Left colon (tissue), 2 donors: ENCODE results near the gene NPB. TPM values are rescaled to one million over a fixed set of nuclear protein-coding genes. Genes with fewer than 3 reads are reported as not detected.
A peak's percentile ranks its signal among the peaks of the same experiment; 100 is the strongest.

Experiments used
- ATAC-seq: fragments of 200-7000 bp; cut with Tn5 transposase; one replicate; pipeline ENCODE4 v1.9.1; 2020; ENCODE audit warnings: mild to moderate bottlenecking, moderate library complexity
- DNase-seq, 2 donors: peaks; one replicate each; pipeline ENCODE4 v3.0.0-alpha.2; 2020
- intact Hi-C, 2 donors: fragments of 100-400 bp; cut with DNase I in 1 of 2; cut with micrococcal nuclease in 1 of 2; formaldehyde crosslinking; loops; one replicate each; pipeline versions ENCODE4 v1.11.2 to v1.14.0; 2022; cut with DNase I, micrococcal nuclease
- total RNA-seq, 2 donors: library from RNA; stranded (reverse); fragmentation: NEBNext Ultra II Directional; extraction: Animal tissue kit (Norgen Biotek cat#: 25700); gene quantifications; one replicate each; pipeline ENCODE4 v1.2.1, GENCODE V29; 2021
- donor health status: DM: no; HTN: no; CAD: no.
- donor health status: DM: yes; HTN: yes; CAD: no.

The NPB gene
- total RNA-seq, 2 donors from 2014 or later: 0.11 TPM; not detected in 1

GRCh38 chr17:81921996-81922565 is 20.0 kb downstream of the NPB start:
- ATAC-seq (no peak), DNase-seq (no peak)
- intact Hi-C loops: no loop called here

- ATAC-seq: no peak
These were observed 20.7 kb downstream of the NPB start for GRCh38 chr17:81922566-81923301.

GRCh38 chr17:81923302-81924260 is 21.5 kb downstream of the NPB start:
- intact Hi-C loops: no loop called here
- ATAC-seq (peak; percentile 46), DNase-seq (peak; percentile 84 to 87)

More at GRCh38 chr17:81922566-81923301, 20.7 kb downstream of the NPB start:
- intact Hi-C loops: no loop called here
- no peak for DNase-seq

GRCh38 chr17:81924557-81925532 is 22.8 kb downstream of the NPB start:
- ATAC-seq (no peak), DNase-seq (no peak)
- intact Hi-C loops: no loop called here

- intact Hi-C loops: no loop called here
- peak; percentile 1 for ATAC-seq
- DNase-seq: no peak
These were observed 23.9 kb downstream of the NPB start for GRCh38 chr17:81925860-81926450.

GRCh38 chr17:81926451-81927151 is 24.6 kb downstream of the NPB start:
- intact Hi-C loops: no loop called here
- peak; percentile 72 for ATAC-seq
- peak; percentile 86 to 96 for DNase-seq

- intact Hi-C loops: no loop called here
- no peak for ATAC-seq
- peak in 1 of 2 donors; percentile 45 for DNase-seq
These were observed 25.2 kb downstream of the NPB start for GRCh38 chr17:81927152-81927652.

GRCh38 chr17:81927653-81928543 is 25.9 kb downstream of the NPB start, which contains the start of gene MAFG:
Gene MAFG, minus strand, starts transcription at chr17:81927735. Its CDS starts 4,550 bp downstream, at chr17:81923185.
- intact Hi-C loops: no loop called here
- peak; percentile 89 to 93 for DNase-seq
- peak; percentile 40 for ATAC-seq

- DNase-seq (peak in 1 of 2 donors; percentile 29), ATAC-seq (no peak)
- intact Hi-C loops: no loop called here
These were observed 26.7 kb downstream of the NPB start for GRCh38 chr17:81928544-81929252.

- DNase-seq (peak in 1 of 2 donors; percentile 24), ATAC-seq (no peak)
- intact Hi-C loops: no loop called here
These were observed 27.5 kb downstream of the NPB start for GRCh38 chr17:81929253-81930141.

- peak; percentile 48 to 56 for DNase-seq
- peak; percentile 13 for ATAC-seq
- intact Hi-C loops: no loop called here
These were observed 28.4 kb downstream of the NPB start for GRCh38 chr17:81930142-81931125.

GRCh38 chr17:81931189-81931556 is 29.1 kb downstream of the NPB start:
- intact Hi-C loops: no loop called here
- ATAC-seq (no peak), DNase-seq (no peak)

GRCh38 chr17:81931557-81932332 is 29.7 kb downstream of the NPB start:
- peak in 1 of 2 donors; percentile 29 for DNase-seq
- ATAC-seq: peak; percentile 6
- intact Hi-C loops: no loop called here
